GM19238 (cell line): Measurements from ENCODE around the gene HK1.
"Not testable (repeated sequence)": the region's sequence is repeated elsewhere in the genome, so short reads cannot be mapped to it uniquely, and the experiment has no call there.

Source experiments
- DNase-seq: peaks from one replicate; pipeline ENCODE4 v3.0.0; 2011; ENCODE audit warnings: low spot score; ENCODE audit not compliant: insufficient read length

Gene HK1

DNA sequence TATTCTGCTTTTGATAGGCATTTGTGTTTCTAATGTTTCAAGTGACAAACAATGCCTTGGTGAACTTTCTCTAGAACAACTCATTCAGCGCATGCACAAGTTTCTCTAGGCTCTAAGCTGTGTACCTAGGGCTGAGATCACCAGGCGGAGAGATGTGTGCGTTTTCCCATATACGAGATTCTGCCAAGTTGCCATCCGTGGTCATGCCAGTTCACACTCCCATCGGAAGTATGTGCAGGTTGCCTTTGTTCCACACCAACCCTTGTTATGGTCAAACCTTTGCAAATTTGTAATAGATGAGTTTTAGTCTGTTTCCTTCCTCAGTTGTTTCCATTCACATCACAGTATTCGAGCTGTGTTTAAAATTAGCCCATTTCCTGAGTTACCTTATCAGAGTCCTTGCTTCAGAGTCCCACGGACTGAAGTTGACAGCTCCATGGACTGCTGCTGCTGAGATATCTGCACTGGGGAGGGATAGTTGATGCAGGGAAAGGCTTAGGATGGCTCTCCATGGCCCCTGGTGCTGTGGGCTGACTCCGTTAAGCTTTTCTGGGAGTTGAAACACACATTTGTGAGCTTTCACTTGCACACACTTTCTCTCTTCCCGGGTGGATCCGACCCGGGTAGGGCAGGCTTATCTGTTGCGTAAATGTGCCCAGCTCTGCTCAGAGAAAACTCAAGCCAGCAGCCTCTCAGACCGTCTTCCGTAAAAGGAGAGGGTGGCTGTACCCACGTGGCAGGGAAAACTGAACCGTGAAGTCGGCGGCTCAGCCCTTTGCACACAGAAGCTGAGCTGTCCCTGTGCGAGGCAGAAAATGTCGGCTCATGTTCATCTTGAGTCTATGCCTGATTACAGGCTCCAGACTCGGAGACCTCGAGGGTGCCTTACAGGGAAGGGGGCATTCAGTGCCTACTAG is 49.4 kb downstream of the HK1 start:
- DNase-seq: peak; percentile 49

- no peak for DNase-seq
Observed at GRCh38 chr10:69328380-69328735, 50.1 kb downstream of the HK1 start.

DNA sequence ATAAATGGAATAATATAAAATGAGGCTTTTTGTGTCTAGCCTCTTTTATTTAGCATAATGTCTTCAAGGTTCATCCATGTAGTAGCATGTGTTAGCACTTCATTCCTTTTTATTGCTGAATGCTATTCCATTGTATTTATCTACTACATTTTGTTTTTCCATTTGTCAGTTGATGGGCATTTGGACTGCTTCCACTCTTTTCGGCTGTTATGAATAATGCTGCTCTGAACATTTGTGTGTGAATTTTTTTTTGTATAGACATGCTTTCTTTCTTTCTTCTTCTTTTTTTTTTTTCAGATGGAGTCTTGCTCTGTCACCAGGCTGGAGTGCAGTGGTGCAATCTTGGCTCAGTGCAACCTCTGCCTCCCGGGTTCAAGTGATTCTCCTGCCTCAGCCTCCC is 50.6 kb downstream of the HK1 start:
- DNase-seq: not testable (repeated sequence)

DNA sequence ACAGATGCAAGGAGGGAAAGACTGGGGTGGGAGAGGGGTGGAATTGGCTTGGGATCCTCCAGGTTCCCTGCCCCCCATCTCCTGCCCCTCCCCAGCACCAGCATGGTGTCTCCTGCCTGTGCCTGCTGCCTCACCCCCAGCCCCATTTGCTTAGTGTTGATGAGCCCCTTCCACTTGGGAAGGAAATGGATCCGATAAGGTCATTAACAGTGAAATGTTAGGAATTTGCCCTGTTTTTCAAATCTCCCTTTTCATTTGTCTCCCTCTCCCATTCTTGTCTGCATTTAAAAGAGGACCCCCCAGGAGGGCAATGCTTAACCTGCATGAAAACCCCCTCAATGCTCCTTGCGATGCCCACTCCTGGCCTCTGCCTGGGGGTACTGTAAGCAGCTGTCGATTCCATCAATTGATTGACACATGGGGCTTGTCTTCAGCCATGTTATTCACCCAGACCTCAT is 51.5 kb downstream of the HK1 start:
- no peak for DNase-seq

DNA sequence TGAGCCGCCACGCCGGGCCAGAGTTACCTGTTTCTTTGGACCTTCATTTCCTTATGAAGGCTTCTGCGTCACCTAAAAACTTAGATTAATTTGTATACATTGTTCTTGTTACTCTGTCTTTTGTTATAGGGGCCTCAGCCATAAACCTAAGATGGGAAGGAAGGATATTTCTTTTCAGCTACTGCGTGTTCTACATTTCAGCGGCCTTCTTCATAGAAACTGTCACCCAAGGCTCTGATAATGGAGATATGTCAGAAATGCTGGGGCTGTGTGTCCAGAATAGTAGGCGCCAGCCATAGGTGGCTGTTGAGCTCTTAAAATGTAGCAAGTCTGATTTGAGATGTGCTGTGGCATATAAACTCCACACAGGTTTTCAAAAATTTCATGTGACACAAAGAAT is 52.9 kb downstream of the HK1 start:
- no peak for DNase-seq

DNA sequence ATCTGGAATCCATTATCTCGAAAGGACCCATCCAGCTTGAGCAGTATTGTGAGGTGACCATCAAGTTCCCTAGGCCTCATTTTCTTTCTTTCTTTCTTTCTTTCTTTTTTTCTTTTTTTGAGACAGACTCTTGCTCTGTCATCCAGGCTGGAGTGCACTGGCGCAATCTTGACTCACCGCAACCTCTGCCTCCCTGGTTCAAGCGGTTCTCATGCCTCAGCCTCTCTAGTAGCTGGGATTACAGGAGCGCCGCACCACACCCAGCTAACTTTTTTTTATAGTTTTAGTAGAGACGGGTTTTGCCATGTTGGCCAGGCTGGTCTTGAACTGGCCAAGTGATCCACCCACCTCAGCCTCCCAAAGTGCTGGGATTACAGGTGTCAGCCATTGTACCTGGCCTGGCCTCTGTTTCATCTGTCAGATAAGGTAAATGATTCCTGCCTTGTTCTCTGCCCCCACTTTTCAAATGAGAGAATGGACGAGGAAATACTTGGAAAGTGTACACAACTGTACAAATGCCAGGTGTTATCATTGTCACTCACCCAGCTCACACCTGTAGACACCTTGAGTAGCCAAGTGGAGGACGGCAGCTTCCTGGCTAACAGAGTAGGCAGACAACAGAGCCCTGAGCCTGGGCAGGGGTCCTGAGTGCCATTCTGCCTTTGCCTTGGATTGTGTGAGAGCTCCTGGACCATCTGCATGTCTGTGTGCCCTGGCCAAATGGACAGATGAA is 54.1 kb downstream of the HK1 start:
- no peak for DNase-seq

- DNase-seq: no peak
Observed at GRCh38 chr10:69333205-69333604, 54.9 kb downstream of the HK1 start.

DNA sequence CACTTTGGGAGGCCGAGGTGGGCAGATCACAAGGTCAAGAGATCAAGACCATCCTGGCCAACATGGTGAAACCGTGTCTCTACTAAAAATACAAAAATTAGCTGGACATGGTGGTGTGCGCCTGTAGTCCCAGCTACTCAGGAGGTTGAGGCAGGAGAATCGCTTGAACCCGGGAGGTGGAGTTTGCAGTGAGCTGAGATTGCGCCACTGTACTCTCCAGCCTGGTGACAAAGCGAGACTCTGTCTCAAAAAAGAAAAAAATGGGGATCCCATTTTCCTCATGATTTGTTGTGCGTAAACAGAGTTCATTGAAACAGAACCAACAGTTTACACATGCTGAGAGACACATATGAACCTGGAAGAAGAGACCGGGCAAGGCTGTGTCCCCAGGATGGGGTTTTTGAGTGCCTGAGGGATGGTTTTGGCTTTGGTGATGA is 55.6 kb downstream of the HK1 start:
- not testable (repeated sequence) for DNase-seq

DNA sequence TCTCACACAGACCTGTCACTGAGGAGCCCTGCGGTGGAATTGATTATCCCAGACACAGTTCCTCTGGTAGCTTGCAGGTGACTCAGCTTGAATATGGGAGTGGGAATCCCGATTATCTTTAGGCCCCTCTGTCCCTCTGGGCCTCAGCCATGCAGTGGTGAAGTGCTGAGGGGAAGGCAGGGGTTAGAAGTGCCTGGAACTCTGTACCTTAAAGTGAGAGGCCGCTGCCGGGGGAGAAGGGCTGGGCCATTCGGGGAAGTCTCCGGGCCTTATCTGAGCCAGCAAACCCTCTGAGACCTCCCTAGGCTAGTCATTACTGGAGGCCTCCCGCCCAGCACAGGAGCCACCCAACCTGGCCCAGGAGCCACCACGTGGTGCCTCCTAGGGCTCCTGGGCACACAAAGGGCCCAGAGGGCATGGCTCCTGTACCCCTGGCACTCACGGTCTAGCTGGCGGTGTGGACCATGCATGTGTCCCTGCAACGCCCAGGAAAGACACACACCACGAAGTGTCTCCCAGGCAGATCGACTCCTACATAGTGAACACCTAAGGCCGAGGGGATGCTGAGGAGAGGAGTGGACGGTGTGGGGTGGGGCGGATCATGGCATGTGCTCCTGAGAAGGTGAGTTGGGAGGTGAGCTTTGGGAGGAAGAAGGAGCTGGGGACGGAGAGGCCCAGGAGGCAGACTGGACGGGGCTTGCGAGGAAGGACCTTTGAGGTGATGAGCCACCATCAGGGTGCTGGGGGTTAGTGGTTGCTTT is 56.2 kb downstream of the HK1 start:
- no peak for DNase-seq

GRCh38 chr10:69335063-69335587 is 56.8 kb downstream of the HK1 start:
- DNase-seq: no peak

DNA sequence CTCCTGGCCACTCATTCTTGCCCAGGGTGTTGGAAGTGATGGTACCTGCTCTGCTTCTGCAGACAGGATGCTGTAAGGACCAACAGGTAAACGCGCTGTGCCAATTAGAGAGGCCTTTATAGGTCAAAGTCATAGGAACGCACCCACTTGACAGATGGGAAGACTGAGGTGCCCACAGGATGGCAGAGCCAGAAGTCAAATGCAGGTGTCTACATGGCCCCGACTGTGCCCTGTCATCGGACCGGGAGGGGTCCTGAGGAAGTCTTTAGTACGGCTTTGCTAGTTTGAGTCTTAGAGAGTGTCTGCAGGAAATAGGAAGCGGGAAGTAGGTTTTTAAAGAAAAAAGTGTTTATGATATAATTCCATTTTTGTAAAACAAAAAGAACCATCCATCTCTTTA is 57.3 kb downstream of the HK1 start:
- no peak for DNase-seq

GRCh38 chr10:69336952-69337295 is 58.6 kb downstream of the HK1 start:
- no peak for DNase-seq

GRCh38 chr10:69337296-69338132 is 59.2 kb downstream of the HK1 start:
- DNase-seq: no peak

DNA sequence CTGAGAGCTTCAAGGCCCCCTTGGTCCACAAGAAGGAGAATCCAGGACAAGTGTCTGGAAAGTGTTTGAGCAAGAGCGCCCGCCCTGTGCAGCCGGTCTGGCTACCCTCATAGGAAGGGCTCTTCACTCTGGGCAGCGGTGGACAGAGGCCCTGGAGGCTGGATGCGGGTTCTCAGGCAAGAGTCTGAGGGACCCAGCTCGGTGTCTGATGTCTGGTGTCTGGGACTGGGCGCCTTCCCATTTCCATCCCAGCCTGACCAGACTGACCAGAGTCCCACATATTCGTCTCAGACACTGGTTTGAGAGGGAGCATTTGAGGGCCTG is 59.8 kb downstream of the HK1 start:
- DNase-seq: no peak

GRCh38 chr10:69338547-69339450 is 60.5 kb downstream of the HK1 start:
- no peak for DNase-seq

- no peak for DNase-seq
Observed at GRCh38 chr10:69340695-69341094, 62.4 kb downstream of the HK1 start.

GRCh38 chr10:69343905-69344304 is 65.6 kb downstream of the HK1 start:
- no peak for DNase-seq

DNA sequence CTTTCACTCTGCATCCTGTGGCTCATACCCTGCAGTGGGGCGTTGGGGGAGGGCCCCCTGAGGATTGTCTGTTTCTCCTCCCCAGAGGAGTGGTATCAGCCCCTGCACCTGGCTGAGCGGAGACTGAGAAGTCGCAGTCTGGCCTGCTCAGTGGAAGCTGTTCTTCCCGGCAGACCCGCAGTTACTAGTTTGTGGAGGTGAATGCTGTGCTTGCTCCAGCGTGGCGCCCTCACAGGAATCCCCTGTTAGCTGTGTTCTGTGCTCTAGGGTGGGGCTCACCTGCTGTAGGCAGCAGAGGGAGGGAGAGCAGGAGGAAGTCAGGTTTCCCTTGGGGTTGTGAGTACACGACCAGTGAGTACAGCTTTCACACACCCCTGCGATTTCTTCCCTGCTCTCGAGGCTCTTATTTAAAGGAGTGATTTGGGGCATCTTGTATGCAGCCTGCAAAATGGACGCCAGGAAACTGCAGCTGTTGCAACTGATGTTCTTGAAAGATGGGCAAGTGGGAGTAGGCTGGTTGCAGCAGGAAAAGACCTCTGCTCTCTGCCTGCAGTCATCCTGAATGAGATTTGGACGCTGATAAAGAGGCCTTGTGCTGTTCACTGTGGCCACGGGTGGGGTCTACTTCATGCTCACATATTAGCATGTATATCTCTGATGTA is 66.4 kb downstream of the HK1 start:
- DNase-seq: no peak

GRCh38 chr10:69345402-69345801 is 67.1 kb downstream of the HK1 start:
- DNase-seq: no peak
